Medulla oblongata (tissue), 1 donor: Measurements from ENCODE around the gene RAPGEF6.
"Not testable (repeated sequence)": the region's sequence is repeated elsewhere in the genome, so short reads cannot be mapped to it uniquely, and the experiment has no call there.

Experiments
- DNase-seq: peaks from one replicate; pipeline ENCODE4 v3.0.0-alpha.2; 2015; ENCODE audit errors: extremely low spot score

The RAPGEF6 gene

DNA sequence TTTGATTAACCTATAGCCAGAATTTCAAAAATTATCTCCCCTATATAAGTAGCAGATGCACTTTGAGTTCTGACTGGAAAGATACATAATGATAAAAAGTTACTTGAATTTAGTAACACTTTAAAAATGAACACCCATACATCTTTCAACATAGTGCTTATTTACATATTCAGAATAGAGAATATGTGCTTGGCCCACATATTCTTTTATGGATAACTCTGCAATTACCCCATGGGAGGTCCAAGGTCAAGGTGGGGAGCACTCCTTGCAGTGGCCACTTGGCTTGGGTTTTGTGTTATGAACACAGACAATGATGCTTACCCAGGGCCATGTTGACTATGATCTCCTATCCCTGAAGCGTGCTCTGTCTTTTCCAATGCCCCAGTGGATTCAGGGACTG, 201.9 kb downstream of the RAPGEF6 start:
- DNase-seq, result no peak

- DNase-seq, result no peak
Observed at GRCh38 chr5:131431794-131432193, 203.2 kb downstream of the RAPGEF6 start.

GRCh38 chr5:131430794-131431193, 204.2 kb downstream of the RAPGEF6 start:
- DNase-seq, result no peak

DNA sequence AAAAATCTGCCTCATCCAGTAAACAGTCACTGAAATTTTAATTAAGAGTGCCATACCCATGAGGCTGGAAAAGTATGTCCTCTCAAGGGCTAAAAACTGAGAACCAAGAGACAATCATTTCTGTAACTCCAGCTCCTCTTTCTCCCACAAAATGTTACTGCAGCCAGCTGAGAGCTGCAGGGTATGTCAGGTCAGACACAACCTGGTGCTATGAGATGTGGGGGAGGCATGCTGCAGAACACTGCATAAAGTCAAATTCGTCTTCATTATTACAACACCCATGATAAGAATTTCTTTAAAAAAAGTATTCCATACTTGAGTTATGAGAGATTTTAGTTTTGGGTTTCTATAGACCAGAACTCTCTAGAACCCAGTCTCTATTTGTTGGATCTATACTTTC, 209.0 kb downstream of the RAPGEF6 start:
- no peak for DNase-seq

DNA sequence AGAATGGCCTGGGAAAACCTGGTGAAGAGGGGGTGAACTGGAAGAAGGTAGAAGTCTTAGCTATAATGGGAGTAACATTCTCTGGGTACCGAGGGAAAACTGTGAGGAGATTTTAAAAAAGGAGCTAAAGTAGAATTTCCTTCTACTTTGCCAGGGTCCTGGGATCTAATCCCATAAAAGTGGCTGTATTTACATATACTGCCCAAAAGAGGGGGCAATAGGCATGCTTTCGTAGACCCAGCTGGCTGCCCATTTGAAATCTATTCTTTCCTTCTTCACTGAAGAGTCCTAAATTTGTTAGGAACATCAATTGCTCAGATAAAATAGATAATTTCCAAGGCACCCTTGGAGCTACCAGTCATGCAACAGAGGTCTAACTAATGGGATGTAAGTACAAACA, 212.0 kb downstream of the RAPGEF6 start:
- DNase-seq, result peak; percentile 44

DNA sequence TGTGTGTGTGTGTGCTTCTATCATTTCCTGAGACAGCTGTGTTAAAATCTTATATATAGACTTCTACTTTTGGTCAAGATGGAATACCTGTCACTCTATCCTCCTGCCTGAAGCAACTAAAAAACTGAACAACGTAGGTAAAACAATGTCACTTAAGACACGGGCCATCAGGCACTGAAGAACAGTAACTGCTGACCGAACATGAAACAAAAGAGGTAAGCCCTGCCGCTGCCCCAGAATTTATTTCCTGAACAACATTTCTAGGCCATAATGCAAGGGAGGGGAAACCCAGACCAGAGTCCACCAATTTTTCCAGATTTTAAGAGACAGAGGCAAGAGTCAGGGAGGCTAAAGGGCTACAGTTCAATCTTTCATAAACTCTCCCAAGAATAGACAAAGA, 215.2 kb downstream of the RAPGEF6 start:
- DNase-seq, result no peak

DNA sequence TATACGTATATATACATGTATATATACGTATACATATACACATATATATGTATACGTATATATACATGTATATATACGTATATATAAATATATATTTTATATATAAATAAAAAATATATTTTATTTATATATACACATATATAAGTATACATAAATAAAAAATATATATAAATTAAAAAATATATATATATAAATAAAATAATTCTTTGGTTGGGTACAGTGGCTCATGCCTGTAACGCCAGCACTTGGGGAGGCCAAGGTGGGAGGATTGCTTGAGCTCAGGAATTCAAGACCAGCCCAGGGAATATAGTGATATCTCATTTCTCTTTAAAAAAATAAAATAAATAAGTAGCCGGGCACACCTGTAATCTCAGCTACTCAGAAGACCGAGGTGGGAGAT, 216.2 kb downstream of the RAPGEF6 start:
- DNase-seq, result no peak

GRCh38 chr5:131417240-131417869, 217.7 kb downstream of the RAPGEF6 start:
- DNase-seq, result peak; percentile 91

GRCh38 chr5:131416729-131417128, 218.3 kb downstream of the RAPGEF6 start:
- DNase-seq, result no peak

- DNase-seq, result no peak
Observed at GRCh38 chr5:131413605-131414559, 221.1 kb downstream of the RAPGEF6 start.

GRCh38 chr5:131406975-131407638, 227.9 kb downstream of the RAPGEF6 start:
- DNase-seq, result peak; percentile 42

GRCh38 chr5:131406076-131406475, 229.0 kb downstream of the RAPGEF6 start:
- no peak for DNase-seq

DNA sequence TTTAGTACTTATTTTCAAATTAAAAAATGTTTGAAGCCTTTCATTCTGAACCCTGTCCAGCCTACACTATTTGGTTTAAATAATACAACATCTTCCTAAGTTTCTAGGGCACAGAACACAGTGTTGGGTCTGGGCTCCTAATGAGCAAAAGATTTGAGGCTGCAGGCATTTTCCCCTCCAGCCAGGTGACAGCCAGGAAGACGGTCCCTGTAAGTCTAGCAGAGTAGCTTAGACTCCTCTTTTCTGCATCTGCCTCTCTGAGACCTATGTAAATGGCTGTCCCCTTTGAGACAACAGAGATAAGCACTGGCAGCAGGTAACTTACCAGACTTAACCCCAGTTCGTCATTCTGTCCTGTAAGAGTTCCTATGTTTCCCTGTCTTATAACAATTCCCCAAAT, 229.4 kb downstream of the RAPGEF6 start:
- DNase-seq, result no peak

DNA sequence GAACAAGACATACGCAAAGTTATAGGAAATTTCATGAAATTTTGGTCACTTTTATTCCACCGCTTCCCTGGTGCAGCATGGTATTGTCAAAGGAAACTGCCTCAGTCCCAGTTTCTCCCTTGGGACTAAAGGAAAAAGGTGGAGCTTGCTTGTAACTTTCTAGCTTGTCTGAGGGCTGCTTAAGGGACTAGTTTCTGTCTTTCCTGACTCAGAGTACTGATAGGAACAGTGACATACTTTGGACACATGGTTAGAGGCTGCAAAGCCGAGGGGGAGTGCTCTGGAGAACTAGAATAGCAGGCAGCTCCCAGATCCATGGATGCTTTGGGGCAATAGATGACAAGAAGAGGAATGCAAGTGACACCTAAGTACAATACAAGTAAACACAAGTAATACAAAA, 234.4 kb downstream of the RAPGEF6 start:
- no peak for DNase-seq

GRCh38 chr5:131399007-131399406, 236.0 kb downstream of the RAPGEF6 start:
- not testable (repeated sequence) for DNase-seq

DNA sequence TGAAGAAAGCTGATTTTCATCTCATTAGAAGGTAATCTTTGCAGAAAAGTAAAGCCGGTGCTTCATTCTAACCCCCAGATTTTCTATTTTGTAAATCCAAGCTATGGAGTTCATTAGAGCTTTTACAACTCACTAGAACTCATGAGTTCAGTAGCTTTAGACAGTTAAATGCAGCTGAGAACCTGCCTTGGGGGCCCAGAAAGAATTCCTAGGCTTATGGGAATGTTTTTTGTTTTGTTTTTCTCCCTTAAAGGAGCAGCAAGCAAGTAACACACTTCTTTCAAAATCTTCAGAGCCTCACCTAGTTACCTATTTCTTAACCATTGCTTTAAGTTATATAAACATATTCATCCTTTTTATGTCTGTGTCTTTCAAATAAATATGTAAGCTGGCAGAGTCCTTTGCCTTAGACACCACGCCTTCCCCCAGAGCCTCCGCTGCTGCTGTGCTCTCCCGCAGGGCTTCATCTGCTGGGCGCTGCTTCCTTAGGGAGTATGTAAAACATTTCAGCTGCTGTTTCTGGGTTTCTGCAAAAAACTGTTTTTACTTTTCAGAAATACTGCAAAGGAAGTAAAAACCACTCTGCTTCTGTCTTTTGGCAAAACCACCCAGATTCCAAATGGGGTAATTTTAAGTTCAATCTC, 238.3 kb downstream of the RAPGEF6 start:
- DNase-seq, result no peak

DNA sequence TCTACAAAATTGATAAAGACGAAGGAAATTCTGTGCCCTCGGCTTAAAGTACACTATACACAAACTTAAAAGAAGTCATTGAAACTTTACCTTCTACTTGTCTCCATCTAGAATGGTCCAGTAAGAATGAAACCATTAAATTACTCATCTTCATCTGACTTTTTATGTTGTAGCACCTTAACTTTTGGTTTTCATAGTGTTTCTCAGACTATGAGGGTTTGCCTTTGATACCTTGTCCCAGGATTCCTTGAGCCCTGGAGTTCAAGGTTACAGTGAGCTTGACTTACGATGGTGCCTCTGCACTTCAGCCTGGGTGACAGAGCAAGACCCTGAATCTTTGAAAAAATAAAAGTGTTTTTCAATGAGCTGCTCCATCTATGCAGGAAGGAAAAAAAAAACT, 239.0 kb downstream of the RAPGEF6 start:
- no peak for DNase-seq

GRCh38 chr5:131394128-131394527, 240.9 kb downstream of the RAPGEF6 start:
- DNase-seq, result no peak

DNA sequence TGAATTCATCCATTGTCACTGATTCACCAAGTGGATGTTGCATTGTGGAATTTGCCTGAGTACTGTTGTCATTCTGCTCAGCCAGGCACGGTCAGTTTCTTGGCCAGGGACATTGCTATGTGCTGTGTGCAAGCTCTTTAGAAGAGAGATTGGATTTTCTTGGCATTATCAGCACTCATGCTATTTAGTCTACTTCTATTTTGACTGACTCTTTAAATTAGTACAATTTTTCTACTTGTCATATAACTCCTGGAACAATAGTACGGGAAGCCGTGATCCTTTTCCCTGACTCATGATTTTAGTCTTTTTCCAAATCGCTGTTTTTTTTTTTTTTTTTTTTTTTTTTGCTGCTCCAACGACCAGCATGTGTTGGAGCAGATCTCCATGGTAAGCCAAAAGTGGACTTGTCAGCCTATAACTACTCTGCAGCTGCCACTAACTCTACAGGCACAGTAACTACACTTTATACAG, 241.5 kb downstream of the RAPGEF6 start:
- DNase-seq, result peak; percentile 72

DNA sequence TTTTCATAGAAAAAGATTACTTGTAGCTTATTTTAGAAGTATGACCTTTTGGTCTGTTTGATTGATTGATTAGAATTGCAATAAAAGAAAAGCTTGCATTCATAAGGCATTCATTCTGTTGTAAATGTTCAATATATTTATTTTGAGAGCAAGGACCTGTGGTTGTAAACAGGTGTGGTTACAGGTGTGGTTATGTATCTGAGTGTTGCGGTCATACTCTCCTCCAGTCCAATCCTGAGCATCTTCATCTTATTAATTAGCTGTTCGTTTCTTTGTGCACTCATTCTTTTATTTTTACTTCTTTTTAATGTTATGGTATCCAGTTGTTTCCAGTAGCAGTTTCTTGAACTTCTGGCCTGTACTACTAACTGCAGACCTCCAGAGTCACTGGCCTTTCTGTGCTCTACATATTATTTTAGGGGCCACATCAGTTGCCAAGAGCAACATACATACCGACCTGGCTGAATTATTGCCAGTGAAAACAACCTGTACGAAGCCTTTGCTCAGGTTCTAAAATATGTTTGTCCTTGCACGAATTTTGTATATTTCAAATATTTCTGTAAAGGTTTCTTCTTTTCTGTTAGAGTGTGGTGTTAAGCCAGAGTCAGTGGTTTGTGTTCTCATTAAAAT, 242.4 kb downstream of the RAPGEF6 start:
- DNase-seq, result no peak

DNA sequence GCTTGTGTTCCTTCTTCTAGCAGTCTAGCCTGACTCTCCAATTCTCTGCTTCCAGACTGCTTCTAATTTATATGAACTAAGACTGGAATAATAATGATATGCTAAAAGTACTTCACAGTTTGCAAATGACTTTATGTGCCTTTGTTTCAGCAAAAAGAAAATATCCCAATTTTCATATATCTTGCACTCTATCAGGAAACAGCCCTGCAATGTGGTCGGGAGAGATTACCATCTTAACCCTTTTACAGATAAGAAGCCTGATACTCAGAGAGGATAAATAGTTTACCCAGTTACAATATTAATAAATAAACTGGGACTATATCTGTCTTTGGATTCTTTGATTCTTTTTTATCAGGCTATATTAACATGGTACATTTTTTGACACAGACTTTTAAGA, 245.2 kb downstream of the RAPGEF6 start:
- no peak for DNase-seq
